ENCODE results near the gene RAB33B.
"Not testable (repeated sequence)": the region's sequence is repeated elsewhere in the genome, so short reads cannot be mapped to it uniquely, and the experiment has no call there.

RAB33B gene

GRCh38 chr4:139454111-139455045 lies at the start of gene RAB33B:
Gene RAB33B, plus strand, starts transcription at chr4:139454121. Its CDS starts 75 bp downstream, at chr4:139454196.
- no peak for DNase-seq

GRCh38 chr4:139410312-139410711 lies 43.6 kb upstream of the RAB33B start:
- DNase-seq = no peak

DNA sequence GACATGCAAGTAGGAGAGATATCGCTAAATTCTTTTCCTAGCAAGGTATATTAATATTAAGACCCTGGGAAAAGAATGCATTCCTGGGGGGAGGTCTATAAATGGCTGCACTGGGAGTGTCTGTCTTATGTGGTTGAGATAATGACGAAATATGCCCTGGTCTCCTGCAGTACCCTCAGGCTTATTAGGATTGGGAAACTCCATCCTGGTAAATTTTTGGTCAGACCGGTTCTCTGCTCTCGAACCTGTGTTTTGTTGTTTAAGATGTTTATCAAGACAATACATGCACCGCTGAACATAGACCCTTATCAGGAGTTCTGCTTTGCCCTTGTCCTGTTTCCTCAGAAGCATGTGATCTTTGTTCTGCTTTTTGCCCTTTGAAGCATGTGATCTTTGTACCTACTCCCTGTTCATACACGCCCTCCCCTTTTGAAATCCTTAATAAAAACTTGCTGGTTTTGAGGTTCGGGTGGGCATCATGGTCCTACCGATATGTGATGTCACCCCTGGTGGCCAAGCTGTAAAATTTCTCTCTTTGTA lies 39.2 kb upstream of the RAB33B start:
- DNase-seq = not testable (repeated sequence)

DNA sequence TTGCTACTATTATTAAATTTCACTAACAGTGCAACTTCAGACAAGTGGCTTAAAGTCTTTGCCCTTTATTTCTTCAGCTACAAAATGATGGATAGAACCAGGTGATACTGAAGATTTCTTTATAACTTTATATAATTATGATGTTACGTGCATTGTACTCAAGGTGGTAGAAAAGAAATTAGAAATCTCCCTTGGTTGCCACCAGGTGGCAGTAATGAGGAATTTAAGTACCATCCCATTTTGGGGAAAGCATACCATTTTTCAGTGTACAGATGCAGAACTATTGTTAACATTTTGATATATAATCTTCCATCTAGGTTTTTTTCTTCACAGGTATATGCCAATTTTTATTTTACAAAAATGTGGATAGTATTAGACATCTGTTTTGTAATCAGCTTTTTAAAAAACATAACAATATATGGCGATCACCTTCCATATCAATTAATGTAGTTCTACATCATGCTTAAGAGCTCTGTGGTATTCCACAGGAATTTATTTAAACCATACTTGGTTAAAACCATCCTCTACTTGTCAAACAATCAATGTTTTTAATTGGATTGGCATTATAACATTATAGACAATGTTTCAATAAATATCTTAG lies 37.7 kb upstream of the RAB33B start:
- no peak for DNase-seq

- no peak for DNase-seq
Observed at GRCh38 chr4:139419388-139419914, 34.5 kb upstream of the RAB33B start.

DNA sequence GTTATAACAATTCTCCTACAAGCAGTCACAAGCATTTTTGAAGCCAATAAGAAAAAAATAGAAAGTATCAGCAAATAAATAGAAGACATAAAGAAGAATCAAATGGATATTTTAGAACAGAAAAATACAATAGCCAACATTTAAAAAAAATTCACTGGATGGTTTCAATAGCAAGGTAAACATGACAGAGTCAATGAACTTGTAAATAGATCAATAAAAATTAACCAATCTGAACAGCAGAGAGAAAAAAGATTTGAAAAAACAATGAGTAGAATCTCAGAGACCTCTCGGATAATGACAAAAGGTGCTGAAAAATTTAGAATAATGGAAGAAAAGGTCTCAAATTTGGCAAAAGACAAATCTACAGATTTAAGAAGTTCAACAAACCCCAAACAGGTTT lies 33.3 kb upstream of the RAB33B start:
- no peak for DNase-seq

- no peak for DNase-seq
Observed at GRCh38 chr4:139436122-139436521, 17.8 kb upstream of the RAB33B start.

GRCh38 chr4:139438141-139438540 lies 15.8 kb upstream of the RAB33B start:
- no peak for DNase-seq

GRCh38 chr4:139441029-139441428 lies 12.9 kb upstream of the RAB33B start:
- DNase-seq = no peak

DNA sequence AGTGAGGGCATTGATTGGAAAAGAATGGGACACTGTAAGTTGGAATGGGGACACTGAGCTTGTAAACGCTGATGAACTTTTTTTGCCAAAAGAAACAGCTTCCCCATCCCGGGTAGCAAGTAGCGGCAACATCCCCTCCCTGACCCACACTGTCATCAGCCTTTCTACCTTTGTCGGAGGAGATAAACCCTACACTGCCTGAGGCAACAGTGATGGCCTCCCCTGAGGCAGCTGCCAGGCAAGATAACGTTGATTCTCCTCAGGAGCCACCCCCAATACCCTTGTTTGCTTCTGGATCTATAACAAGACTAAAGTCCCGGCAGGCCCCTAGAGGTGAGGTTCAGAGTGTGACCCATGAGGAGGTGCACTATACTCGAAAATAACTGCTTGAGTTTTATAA lies 10.3 kb upstream of the RAB33B start:
- DNase-seq = no peak

GRCh38 chr4:139444881-139445280 lies 9.0 kb upstream of the RAB33B start:
- DNase-seq = not testable (repeated sequence)

- DNase-seq = not testable (repeated sequence)
Observed at GRCh38 chr4:139447078-139447477, 6.8 kb upstream of the RAB33B start.

- no peak for DNase-seq
Observed at GRCh38 chr4:139450586-139450985, 3.3 kb upstream of the RAB33B start.

GRCh38 chr4:139451997-139452396 lies 1.9 kb upstream of the RAB33B start:
- DNase-seq = no peak

- peak; percentile 73 for DNase-seq
Observed at GRCh38 chr4:139453041-139453370, 915 bp upstream of the RAB33B start.

DNA sequence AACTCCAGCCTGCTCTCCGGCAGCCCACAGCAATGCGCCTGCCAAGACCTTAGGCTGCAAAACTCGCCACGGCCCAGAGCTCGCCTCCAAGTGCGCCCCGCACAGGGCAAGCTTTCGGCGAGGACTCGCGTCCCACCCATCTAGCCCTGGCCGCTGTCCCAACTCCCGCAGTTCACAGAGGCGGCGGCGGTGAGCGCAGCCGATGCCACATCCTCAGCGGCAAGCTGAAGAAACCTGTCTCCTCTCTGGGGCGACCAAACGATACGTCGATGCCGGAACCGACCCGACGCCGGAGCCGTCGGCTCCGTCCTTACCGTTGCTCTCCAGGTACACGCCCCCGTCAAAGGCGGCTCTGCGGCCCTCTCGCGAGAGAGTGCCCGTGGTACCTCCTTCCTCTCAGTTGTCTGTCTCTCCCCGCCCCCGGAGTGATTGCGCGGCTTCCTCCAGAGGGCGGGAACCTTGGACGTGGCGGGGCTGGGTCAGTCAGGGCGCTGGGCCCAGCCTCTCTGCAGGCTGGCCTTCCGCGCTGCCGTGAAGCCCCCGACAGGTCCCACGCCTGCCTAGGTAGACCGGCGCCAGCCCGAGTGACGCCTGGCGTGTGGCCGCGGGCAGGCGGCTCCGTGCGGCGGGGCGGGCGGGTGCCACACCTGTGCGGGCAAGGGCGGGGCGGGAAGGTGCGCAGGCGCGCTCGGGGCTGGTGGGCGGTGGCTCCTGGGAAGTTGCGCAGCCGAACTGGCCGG lies 380 bp upstream of the RAB33B start:
- DNase-seq = peak; percentile 93

DNA sequence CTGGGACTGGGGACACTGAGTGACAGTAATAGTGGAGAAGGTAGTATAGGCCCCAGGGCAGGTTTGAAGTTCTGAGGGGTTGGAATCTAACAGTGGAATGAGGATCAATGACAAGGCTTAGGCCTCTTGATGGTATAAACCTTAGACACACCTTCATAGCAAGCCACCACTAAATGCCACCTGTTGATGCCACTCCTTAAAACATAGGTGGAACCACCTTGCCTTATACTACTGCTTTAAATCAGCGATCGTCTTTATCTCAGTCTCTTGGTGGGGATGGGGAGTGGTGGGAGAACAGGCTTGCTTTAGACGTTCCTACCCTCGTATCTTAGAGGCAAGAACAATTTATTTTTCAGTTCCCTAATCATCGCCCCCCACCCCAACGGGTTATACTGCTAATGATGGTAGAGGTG lies 1.2 kb downstream of the RAB33B start:
- no peak for DNase-seq

DNA sequence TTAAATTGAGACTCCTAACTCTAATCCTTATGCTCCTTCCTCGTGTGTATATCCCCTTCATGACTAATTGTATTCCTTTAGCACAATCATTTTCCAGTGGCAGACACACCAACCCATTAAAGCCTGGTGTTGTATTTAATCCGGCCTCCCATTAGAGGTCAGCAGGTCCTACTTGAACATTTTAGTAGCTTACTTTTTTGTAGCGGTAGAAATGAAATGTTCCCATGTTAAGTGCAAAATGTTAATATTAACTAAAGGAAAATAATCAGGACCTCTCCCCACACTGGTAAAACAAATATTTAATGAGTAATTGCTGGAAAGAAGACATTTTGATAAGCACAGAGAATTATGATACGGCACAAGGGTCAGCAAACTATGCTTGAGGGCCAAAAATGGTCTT lies 3.4 kb downstream of the RAB33B start:
- DNase-seq = no peak

DNA sequence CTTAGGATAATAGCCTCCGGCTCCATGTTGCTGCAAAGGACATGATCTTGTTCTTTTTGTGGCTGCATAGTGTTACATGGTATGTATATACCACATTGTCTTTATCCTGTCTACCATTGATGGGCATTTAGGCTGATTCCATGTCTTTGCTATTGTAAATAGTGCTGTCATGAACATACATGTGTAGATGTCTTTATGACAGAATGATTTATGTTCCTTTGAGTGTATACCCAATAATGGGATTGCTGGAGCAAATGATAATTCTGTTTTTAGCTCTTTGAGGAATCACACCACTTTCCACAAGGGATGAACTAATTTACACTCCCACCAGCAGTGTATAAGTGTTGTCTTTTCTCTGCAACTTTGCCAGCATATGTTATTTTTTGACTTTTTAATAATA lies 4.6 kb downstream of the RAB33B start:
- DNase-seq = no peak

DNA sequence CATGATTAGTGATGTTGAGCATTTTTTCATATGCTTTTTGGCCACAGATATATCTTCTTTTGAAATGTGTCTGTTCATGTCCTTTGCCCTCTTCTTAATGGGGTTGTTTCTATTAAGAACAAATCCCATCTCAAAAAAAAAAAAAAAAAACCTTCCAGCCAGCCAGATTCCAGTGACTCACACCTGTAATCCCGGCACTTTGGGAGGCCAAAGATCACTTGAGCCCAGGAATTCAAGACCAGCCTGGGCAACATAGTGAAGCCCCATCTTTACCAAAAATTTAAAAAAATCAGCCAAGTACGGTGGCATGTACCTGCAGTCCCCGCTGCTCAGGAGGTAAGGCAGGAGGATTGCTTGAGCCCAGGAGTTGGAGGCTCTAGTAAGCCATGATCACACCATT lies 5.1 kb downstream of the RAB33B start:
- no peak for DNase-seq

GRCh38 chr4:139460565-139460964 lies 6.6 kb downstream of the RAB33B start:
- no peak for DNase-seq

GRCh38 chr4:139461022-139461628 lies 7.2 kb downstream of the RAB33B start:
- no peak for DNase-seq

- not testable (repeated sequence) for DNase-seq
Observed at GRCh38 chr4:139464512-139464911, 10.6 kb downstream of the RAB33B start.

Measured in NCI-H1436 (cell line).